ENCODE results near the gene MATN1. TPM values are rescaled to one million over a fixed set of nuclear protein-coding genes. Genes with fewer than 3 reads are reported as not detected.

MATN1 gene
- total RNA-seq, 2 experiments from 2014 or later = 0.28 to 0.42 TPM

GRCh38 chr1:30730346-30731108 lies 7.1 kb upstream of the MATN1 start:
- Histone ChIP-seq H3K9me3 (ENCODE audit: low read length) (no peaks in the 10 kb centered on the region), H4K20me1 (ENCODE audit: insufficient read depth, low read length) (no peaks in the 10 kb centered on the region), H2AFZ (ENCODE audit: low read length) (no peak overlapping the region), H3K4me1 (ENCODE audit: insufficient read depth, low read length, poor library complexity, severe bottlenecking) (peaks cover 37% of the 10 kb centered on the region), H3K27ac (ENCODE audit: low read depth, low read length, poor library complexity, severe bottlenecking) (no peak overlapping the region), H3K4me3 (ENCODE audit: low read depth, low read length, poor library complexity, severe bottlenecking) (peak overlapping the region; percentile 2), H3K9me2 (ENCODE audit: insufficient read depth, low read length) (no peaks in the 10 kb centered on the region), H3K4me2 (ENCODE audit: low read length) (peak overlapping the region; percentile 65), H3K79me2 (ENCODE audit: insufficient read depth, low read depth, low read length) (no peaks in the 10 kb centered on the region), H3K36me3 (ENCODE audit: insufficient read depth, low read length) (peaks cover 3% of the 10 kb centered on the region; the same call in 1 of the 2 replicates)
- no peak for TF ChIP-seq EZH2phosphoT487 (IDR thresholded peaks at IDR 0.05; ENCODE audit: borderline replicate concordance, low read depth, low read length)
- TF ChIP-seq, protein P1, sequence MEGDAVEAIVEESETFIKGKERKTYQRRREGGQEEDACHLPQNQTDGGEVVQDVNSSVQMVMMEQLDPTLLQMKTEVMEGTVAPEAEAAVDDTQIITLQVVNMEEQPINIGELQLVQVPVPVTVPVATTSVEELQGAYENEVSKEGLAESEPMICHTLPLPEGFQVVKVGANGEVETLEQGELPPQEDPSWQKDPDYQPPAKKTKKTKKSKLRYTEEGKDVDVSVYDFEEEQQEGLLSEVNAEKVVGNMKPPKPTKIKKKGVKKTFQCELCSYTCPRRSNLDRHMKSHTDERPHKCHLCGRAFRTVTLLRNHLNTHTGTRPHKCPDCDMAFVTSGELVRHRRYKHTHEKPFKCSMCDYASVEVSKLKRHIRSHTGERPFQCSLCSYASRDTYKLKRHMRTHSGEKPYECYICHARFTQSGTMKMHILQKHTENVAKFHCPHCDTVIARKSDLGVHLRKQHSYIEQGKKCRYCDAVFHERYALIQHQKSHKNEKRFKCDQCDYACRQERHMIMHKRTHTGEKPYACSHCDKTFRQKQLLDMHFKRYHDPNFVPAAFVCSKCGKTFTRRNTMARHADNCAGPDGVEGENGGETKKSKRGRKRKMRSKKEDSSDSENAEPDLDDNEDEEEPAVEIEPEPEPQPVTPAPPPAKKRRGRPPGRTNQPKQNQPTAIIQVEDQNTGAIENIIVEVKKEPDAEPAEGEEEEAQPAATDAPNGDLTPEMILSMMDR (conservative IDR thresholded peaks at IDR 0.05; ENCODE audit: low read length) = no peak
- DNase-seq (ENCODE audit: low spot score) = peak; percentile 81
- ChIA-PET CTCF (ENCODE audit: unreplicated experiment) (interaction anchor here (0.6 to 1.7 kb wide), 5 partner anchors 10 to 81 kb away, joined by 3 to 7 read pairs (median 4); partner anchors contain the start of gene LAPTM5), POLR2A (interaction anchor here (0.5 to 2.7 kb wide), 9 partner anchors 10 to 241 kb away, joined by 3 to 19 read pairs (median 4); no protein-coding TSS in a partner anchor)
- BruUV-seq (replicated peaks) = no TSS peak
- intact Hi-C loops (cut with micrococcal nuclease; ENCODE audit: unreplicated experiment) = loop anchor here (1.0 kb wide), 1 partner anchor 30 kb away; no protein-coding TSS in a partner anchor

DNA sequence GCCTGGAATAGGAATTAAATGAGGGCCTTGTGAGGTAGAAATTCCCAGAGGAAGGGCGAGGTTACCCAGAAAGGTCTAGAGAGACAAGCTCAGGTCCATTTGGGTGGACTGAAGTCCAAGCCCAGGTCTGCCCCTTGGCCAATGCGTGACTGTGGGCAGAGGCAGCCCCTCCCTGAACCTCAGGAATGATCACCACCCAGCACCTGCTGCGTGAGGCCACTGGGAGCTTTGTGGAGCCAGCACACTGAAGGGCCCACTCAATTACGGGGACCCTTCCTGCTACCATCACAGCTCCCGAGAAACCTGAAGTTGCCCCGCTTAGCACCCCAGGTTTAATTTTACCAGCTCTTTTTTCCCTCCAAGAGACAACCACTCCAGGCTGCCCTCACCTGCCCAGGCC lies 6.5 kb upstream of the MATN1 start:
- TF ChIP-seq EZH2phosphoT487 (IDR thresholded peaks at IDR 0.05; ENCODE audit: borderline replicate concordance, low read depth, low read length) = no peak
- TF ChIP-seq, protein P1 (conservative IDR thresholded peaks at IDR 0.05; ENCODE audit: low read length) = no peak
- Histone ChIP-seq H3K79me2 (ENCODE audit: insufficient read depth, low read depth, low read length) (no peaks in the 10 kb centered on the region), H3K4me2 (ENCODE audit: low read length) (peak overlapping the region; percentile 65), H3K9me2 (ENCODE audit: insufficient read depth, low read length) (no peaks in the 10 kb centered on the region), H3K36me3 (ENCODE audit: insufficient read depth, low read length) (peaks cover 3% of the 10 kb centered on the region; the same call in 1 of the 2 replicates), H3K4me3 (ENCODE audit: low read depth, low read length, poor library complexity, severe bottlenecking) (peak overlapping the region; percentile 2), H3K27ac (ENCODE audit: low read depth, low read length, poor library complexity, severe bottlenecking) (no peak overlapping the region), H3K9me3 (ENCODE audit: low read length) (no peaks in the 10 kb centered on the region), H4K20me1 (ENCODE audit: insufficient read depth, low read length) (no peaks in the 10 kb centered on the region), H2AFZ (ENCODE audit: low read length) (no peak overlapping the region), H3K4me1 (ENCODE audit: insufficient read depth, low read length, poor library complexity, severe bottlenecking) (peaks cover 37% of the 10 kb centered on the region)
- intact Hi-C loops (cut with micrococcal nuclease; ENCODE audit: unreplicated experiment) = loop anchor here (1.0 kb wide), 1 partner anchor 30 kb away; no protein-coding TSS in a partner anchor
- DNase-seq (ENCODE audit: low spot score) = no peak
- no TSS peak for BruUV-seq (replicated peaks)
- CTCF ChIA-PET (ENCODE audit: unreplicated experiment) = interaction anchor here (0.6 to 1.7 kb wide), 6 partner anchors 10 to 81 kb away, joined by 3 to 7 read pairs (median 4); partner anchors contain the start of gene LAPTM5
- POLR2A ChIA-PET = interaction anchor here (0.6 to 2.7 kb wide), 8 partner anchors 10 to 241 kb away, joined by 3 to 19 read pairs (median 4); no protein-coding TSS in a partner anchor

Measured in OCI-LY7 (cell line).